ENCODE measurements around the gene DQX1.

GRCh38 chr2:74550231-74550630 is 24.2 kb upstream of the DQX1 start:
- TF ChIP-seq CTCF (IDR thresholded peaks at IDR 0.05; ENCODE audit: poor library complexity) = no peak
- TF ChIP-seq EZH2 (IDR thresholded peaks at IDR 0.05; ENCODE audit: borderline replicate concordance) = no peak

Data from hepatocyte (in vitro differentiated cells).